ACC112 (cell line): ENCODE data around the gene CFAP46.
"Not testable (repeated sequence)": the region's sequence is repeated elsewhere in the genome, so short reads cannot be mapped to it uniquely, and the experiment has no call there.

Experiments used
- H2AFZ ChIP-seq: fragments of 200-600 bp; sonication (generic); one replicate; pipeline ENCODE4 v1.6.0; 2017; ENCODE audit warnings: antibody characterized with exemption, low read length; ENCODE audit not compliant: unreplicated experiment
- H3K27ac ChIP-seq: fragments of 200-600 bp; sonication (generic); 2 replicates; pipeline ENCODE4 v1.5.1; 2014; ENCODE audit warnings: low read depth, mild to moderate bottlenecking, antibody characterized with exemption, low read length, moderate library complexity
- H3K27me3 ChIP-seq: fragments of 200-600 bp; sonication (generic); 2 replicates; pipeline ENCODE4 v1.6.1; 2014; ENCODE audit warnings: mild to moderate bottlenecking, antibody characterized with exemption, low read length, moderate library complexity, mixed read lengths; ENCODE audit not compliant: insufficient read depth
- H3K36me3 ChIP-seq: fragments of 200-600 bp; sonication (generic); 2 replicates; pipeline ENCODE4 v1.6.1; 2016; ENCODE audit warnings: mild to moderate bottlenecking, antibody characterized with exemption, low read length, moderate library complexity, mixed read lengths; ENCODE audit not compliant: insufficient read depth
- H3K4me1 ChIP-seq: fragments of 200-600 bp; sonication (generic); one replicate; pipeline ENCODE4 v1.6.1; 2016; ENCODE audit warnings: low read length, mixed read lengths; ENCODE audit not compliant: insufficient read depth, unreplicated experiment, control insufficient read depth
- H3K4me3 ChIP-seq: fragments of 200-600 bp; sonication (generic); 2 replicates; pipeline ENCODE4 v1.5.1; 2014; ENCODE audit warnings: mild to moderate bottlenecking, low read depth, low read length
- H3K79me2 ChIP-seq: fragments of 200-600 bp; sonication (generic); one replicate; pipeline ENCODE4 v1.6.0; 2016; ENCODE audit warnings: low read length; ENCODE audit not compliant: control insufficient read depth, unreplicated experiment, insufficient read depth

Gene CFAP46

GRCh38 chr10:132844069-132844809 lies 98.1 kb downstream of the CFAP46 start:
- H3K36me3 ChIP-seq = no peaks in the 10 kb centered on the region
- no peaks in the 10 kb centered on the region for H3K79me2 ChIP-seq
- H3K4me3 ChIP-seq = no peak overlapping the region
- no peak overlapping the region for H2AFZ ChIP-seq
- no peak overlapping the region for H3K27ac ChIP-seq
- no peaks in the 10 kb centered on the region for H3K4me1 ChIP-seq
- H3K27me3 ChIP-seq = peaks cover 50% of the 10 kb centered on the region

- not testable (repeated sequence) for H3K4me3 ChIP-seq, H3K27ac ChIP-seq, H3K4me1 ChIP-seq, H2AFZ ChIP-seq, H3K36me3 ChIP-seq, H3K79me2 ChIP-seq
- H3K27me3 ChIP-seq = peaks cover 53% of the 10 kb centered on the region
Observed at GRCh38 chr10:132843276-132843675, 99.1 kb downstream of the CFAP46 start.

- H3K4me1 ChIP-seq = no peaks in the 10 kb centered on the region
- H3K27me3 ChIP-seq = peaks cover 44% of the 10 kb centered on the region
- H2AFZ ChIP-seq = no peak overlapping the region
- no peak overlapping the region for H3K27ac ChIP-seq
- H3K4me3 ChIP-seq = no peak overlapping the region
- H3K79me2 ChIP-seq = no peaks in the 10 kb centered on the region
- no peaks in the 10 kb centered on the region for H3K36me3 ChIP-seq
Observed at GRCh38 chr10:132842397-132842796, 100.0 kb downstream of the CFAP46 start.

- Histone ChIP-seq H3K4me1 (no peaks in the 10 kb centered on the region), H3K36me3 (no peaks in the 10 kb centered on the region), H3K4me3 (no peak overlapping the region), H3K79me2 (no peaks in the 10 kb centered on the region), H3K27me3 (peaks cover 36% of the 10 kb centered on the region), H2AFZ (no peak overlapping the region), H3K27ac (no peak overlapping the region)
Observed at GRCh38 chr10:132841615-132841975, 100.8 kb downstream of the CFAP46 start.

GRCh38 chr10:132840698-132841614 lies 101.4 kb downstream of the CFAP46 start:
- Histone ChIP-seq H3K79me2 (no peaks in the 10 kb centered on the region), H3K36me3 (no peaks in the 10 kb centered on the region), H2AFZ (no peak overlapping the region), H3K27me3 (peaks cover 35% of the 10 kb centered on the region), H3K27ac (no peak overlapping the region), H3K4me1 (no peaks in the 10 kb centered on the region), H3K4me3 (no peak overlapping the region)

- no peak overlapping the region for H2AFZ ChIP-seq
- peaks cover 42% of the 10 kb centered on the region for H3K27me3 ChIP-seq
- no peaks in the 10 kb centered on the region for H3K4me1 ChIP-seq
- H3K4me3 ChIP-seq = no peak overlapping the region
- H3K27ac ChIP-seq = no peak overlapping the region
- no peaks in the 10 kb centered on the region for H3K79me2 ChIP-seq
- H3K36me3 ChIP-seq = no peaks in the 10 kb centered on the region
Observed at GRCh38 chr10:132839061-132839460, 103.3 kb downstream of the CFAP46 start.

- H3K4me1 ChIP-seq = no peaks in the 10 kb centered on the region
- no peak overlapping the region for H3K27ac ChIP-seq
- H3K4me3 ChIP-seq = no peak overlapping the region
Observed at GRCh38 chr10:132838346-132838970, 103.9 kb downstream of the CFAP46 start.

GRCh38 chr10:132837905-132838304 lies 104.5 kb downstream of the CFAP46 start:
- H3K36me3 ChIP-seq = no peaks in the 10 kb centered on the region

More at GRCh38 chr10:132838346-132838970, 103.9 kb downstream of the CFAP46 start:
- Histone ChIP-seq H2AFZ (no peak overlapping the region), H3K27me3 (peaks cover 48% of the 10 kb centered on the region), H3K79me2 (no peaks in the 10 kb centered on the region), H3K36me3 (no peaks in the 10 kb centered on the region)

GRCh38 chr10:132836832-132837540 lies 105.4 kb downstream of the CFAP46 start:
- Histone ChIP-seq H3K27me3 (peaks cover 63% of the 10 kb centered on the region), H2AFZ (no peak overlapping the region), H3K4me3 (no peak overlapping the region), H3K36me3 (no peaks in the 10 kb centered on the region), H3K27ac (no peak overlapping the region), H3K4me1 (no peaks in the 10 kb centered on the region), H3K79me2 (no peaks in the 10 kb centered on the region)

More at GRCh38 chr10:132837905-132838304, 104.5 kb downstream of the CFAP46 start:
- Histone ChIP-seq H2AFZ (no peak overlapping the region), H3K4me3 (no peak overlapping the region), H3K27ac (no peak overlapping the region), H3K27me3 (peaks cover 54% of the 10 kb centered on the region), H3K4me1 (no peaks in the 10 kb centered on the region), H3K79me2 (no peaks in the 10 kb centered on the region)

GRCh38 chr10:132836248-132836831 lies 106.0 kb downstream of the CFAP46 start:
- no peak overlapping the region for H2AFZ ChIP-seq
- peaks cover 65% of the 10 kb centered on the region for H3K27me3 ChIP-seq
- H3K36me3 ChIP-seq = no peaks in the 10 kb centered on the region
- H3K27ac ChIP-seq = no peak overlapping the region
- no peak overlapping the region for H3K4me3 ChIP-seq
- no peaks in the 10 kb centered on the region for H3K79me2 ChIP-seq
- H3K4me1 ChIP-seq = no peaks in the 10 kb centered on the region
